Measurements from ENCODE around the gene PCYT2. TPM values are rescaled to one million over a fixed set of nuclear protein-coding genes. Genes with fewer than 3 reads are reported as not detected.

PCYT2 gene
- total and polyA plus RNA-seq, 9 of the 15 experiments (the other 6 are each of a cell fraction or from before 2014, with no cell fraction given) = 0.92 to 134 (median 82.5) TPM

DNA sequence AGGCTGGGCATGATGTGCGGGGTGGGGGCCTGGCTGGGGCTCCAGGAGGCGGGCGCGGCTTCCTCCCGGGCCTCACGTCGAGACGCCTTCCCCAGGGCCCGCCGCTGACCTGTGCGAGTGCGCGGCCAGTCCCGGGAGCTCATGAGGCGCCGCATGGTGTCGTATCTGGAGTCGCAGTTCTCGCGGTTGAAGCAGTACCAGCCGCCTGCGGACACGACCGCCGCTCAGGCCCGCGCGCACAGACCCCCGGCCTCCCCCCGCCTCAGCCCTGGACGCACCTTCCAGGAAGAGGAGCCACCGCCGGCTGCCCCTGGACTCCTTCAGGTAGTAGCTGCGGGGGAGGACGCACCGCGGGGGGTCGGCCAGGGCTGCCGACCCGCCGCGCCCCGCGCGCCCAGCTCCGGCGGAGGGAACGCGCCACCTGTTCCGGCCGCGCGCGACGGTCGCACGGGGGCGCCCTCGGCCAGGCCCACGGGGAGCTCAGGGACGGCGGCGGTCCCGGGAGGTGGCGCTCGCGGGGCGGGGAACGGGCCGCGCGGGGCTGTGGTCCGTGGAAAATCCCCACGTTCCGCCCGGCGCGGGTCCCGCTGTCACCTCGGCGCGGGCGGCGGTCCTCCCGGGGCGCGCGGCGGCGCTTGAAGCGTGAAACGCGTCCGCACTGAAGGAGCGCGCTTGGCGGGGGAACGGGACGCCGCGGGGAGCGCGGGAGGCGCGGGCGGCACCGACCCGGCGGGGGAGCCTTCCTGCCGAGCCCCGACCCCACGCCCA lies 48.3 kb upstream of the PCYT2 start (continued):
- TF ChIP-seq, protein P1, sequence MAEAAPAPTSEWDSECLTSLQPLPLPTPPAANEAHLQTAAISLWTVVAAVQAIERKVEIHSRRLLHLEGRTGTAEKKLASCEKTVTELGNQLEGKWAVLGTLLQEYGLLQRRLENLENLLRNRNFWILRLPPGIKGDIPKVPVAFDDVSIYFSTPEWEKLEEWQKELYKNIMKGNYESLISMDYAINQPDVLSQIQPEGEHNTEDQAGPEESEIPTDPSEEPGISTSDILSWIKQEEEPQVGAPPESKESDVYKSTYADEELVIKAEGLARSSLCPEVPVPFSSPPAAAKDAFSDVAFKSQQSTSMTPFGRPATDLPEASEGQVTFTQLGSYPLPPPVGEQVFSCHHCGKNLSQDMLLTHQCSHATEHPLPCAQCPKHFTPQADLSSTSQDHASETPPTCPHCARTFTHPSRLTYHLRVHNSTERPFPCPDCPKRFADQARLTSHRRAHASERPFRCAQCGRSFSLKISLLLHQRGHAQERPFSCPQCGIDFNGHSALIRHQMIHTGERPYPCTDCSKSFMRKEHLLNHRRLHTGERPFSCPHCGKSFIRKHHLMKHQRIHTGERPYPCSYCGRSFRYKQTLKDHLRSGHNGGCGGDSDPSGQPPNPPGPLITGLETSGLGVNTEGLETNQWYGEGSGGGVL (CRISPR knock-in tag; IDR thresholded peaks at IDR 0.05) = no peak
- TF ChIP-seq ZNF134 (CRISPR knock-in tag; conservative IDR thresholded peaks at IDR 0.05) (no peak), ZNF311 (CRISPR knock-in tag; IDR thresholded peaks at IDR 0.05) (no peak), MED1 (CRISPR knock-in tag; IDR thresholded peaks at IDR 0.05; ENCODE audit: borderline replicate concordance) (no peak; the same call in 1 of the 2 replicates), DMBX1 (CRISPR knock-in tag; IDR thresholded peaks at IDR 0.05; ENCODE audit: borderline replicate concordance) (no peak), TSC22D4 (tag; IDR thresholded peaks at IDR 0.05) (no peak), PCBP2 (IDR thresholded peaks at IDR 0.05; ENCODE audit: low read depth, low read length, poor library complexity, severe bottlenecking) (no peak), POLR3A (IDR thresholded peaks at IDR 0.05; ENCODE audit: borderline replicate concordance, extremely low read depth, insufficient read depth, insufficient read length) (no peak), MTA1 (IDR thresholded peaks at IDR 0.05; ENCODE audit: borderline replicate concordance) (no peak), POLR2H (tag; IDR thresholded peaks at IDR 0.05; ENCODE audit: low read depth) (no peak), CBFA2T2 (conservative IDR thresholded peaks at IDR 0.05) (no peak), SOX6 (IDR thresholded peaks at IDR 0.05) (no peak), SP1 (CRISPR knock-in tag; IDR thresholded peaks at IDR 0.05) (no peak; the same call in 1 of the 2 replicates), POLR3G (IDR thresholded peaks at IDR 0.05; ENCODE audit: extremely low read depth, insufficient read length, insufficient replicate concordance) (no peak), ZKSCAN1 (IDR thresholded peaks at IDR 0.05; ENCODE audit: low read depth, low read length) (no peak), CAMTA2 (CRISPR knock-in tag; conservative IDR thresholded peaks at IDR 0.05) (no peak), GATAD2A (IDR thresholded peaks at IDR 0.05) (no peak), TRIM28 (IDR thresholded peaks at IDR 0.05) (no peak)
- TF ChIP-seq, protein P2, sequence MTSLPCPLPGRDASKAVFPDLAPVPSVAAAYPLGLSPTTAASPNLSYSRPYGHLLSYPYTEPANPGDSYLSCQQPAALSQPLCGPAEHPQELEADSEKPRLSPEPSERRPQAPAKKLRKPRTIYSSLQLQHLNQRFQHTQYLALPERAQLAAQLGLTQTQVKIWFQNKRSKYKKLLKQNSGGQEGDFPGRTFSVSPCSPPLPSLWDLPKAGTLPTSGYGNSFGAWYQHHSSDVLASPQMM (CRISPR knock-in tag; IDR thresholded peaks at IDR 0.05) = no peak
- TF ChIP-seq, protein P3, sequence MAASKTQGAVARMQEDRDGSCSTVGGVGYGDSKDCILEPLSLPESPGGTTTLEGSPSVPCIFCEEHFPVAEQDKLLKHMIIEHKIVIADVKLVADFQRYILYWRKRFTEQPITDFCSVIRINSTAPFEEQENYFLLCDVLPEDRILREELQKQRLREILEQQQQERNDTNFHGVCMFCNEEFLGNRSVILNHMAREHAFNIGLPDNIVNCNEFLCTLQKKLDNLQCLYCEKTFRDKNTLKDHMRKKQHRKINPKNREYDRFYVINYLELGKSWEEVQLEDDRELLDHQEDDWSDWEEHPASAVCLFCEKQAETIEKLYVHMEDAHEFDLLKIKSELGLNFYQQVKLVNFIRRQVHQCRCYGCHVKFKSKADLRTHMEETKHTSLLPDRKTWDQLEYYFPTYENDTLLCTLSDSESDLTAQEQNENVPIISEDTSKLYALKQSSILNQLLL (CRISPR knock-in tag; IDR thresholded peaks at IDR 0.05; ENCODE audit: borderline replicate concordance) = no peak
- TF ChIP-seq, protein P4, sequence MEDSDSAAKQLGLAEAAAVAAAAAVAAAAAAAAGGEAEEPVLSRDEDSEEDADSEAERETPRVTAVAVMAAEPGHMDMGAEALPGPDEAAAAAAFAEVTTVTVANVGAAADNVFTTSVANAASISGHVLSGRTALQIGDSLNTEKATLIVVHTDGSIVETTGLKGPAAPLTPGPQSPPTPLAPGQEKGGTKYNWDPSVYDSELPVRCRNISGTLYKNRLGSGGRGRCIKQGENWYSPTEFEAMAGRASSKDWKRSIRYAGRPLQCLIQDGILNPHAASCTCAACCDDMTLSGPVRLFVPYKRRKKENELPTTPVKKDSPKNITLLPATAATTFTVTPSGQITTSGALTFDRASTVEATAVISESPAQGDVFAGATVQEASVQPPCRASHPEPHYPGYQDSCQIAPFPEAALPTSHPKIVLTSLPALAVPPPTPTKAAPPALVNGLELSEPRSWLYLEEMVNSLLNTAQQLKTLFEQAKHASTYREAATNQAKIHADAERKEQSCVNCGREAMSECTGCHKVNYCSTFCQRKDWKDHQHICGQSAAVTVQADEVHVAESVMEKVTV (CRISPR knock-in tag; IDR thresholded peaks at IDR 0.05) = peak; percentile 44; the same call in 1 of the 2 replicates
- TF ChIP-seq, protein P5, sequence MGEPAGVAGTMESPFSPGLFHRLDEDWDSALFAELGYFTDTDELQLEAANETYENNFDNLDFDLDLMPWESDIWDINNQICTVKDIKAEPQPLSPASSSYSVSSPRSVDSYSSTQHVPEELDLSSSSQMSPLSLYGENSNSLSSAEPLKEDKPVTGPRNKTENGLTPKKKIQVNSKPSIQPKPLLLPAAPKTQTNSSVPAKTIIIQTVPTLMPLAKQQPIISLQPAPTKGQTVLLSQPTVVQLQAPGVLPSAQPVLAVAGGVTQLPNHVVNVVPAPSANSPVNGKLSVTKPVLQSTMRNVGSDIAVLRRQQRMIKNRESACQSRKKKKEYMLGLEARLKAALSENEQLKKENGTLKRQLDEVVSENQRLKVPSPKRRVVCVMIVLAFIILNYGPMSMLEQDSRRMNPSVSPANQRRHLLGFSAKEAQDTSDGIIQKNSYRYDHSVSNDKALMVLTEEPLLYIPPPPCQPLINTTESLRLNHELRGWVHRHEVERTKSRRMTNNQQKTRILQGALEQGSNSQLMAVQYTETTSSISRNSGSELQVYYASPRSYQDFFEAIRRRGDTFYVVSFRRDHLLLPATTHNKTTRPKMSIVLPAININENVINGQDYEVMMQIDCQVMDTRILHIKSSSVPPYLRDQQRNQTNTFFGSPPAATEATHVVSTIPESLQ (CRISPR knock-in tag; IDR thresholded peaks at IDR 0.05) = no peak; the same call in 1 of the 2 replicates
